ENCODE data around the gene SMAGP.
"Not testable (repeated sequence)": the region's sequence is repeated elsewhere in the genome, so short reads cannot be mapped to it uniquely, and the experiment has no call there.

DNA sequence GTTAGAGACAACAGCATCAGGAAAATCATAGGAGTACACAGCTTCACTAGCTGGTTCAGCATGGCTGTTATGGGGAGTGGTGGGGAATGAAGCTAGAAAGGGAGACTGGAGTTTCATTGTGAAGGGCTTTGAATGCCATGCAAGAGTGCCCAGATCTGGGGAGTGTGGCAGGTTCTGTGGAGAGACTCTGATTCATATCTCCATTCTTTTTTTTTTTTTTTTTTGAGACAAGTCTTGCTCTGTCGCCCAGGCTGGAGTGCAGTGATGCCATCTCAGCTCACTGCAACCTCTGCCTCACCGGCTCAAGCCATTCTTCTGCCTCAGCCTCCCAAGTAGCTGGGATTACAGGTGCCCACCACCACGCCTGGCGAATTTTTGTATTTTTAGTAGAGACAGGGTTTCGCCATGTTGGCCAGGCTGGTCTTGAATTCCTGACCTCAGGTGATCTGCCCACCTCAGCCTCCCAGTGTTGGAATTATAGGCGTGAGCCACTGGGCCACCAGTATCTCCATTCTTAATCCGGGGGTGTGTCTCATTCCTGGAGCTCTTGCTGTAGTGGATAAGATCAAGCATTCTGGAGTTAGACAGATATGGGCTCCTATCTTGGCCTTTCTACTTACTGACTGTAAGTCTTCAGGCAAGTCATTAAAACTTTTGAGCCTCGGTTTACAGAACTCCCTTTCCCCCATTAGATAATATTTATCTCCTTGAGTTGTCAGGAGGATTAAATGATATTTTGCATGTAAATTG is 48.0 kb upstream of the SMAGP start:
- not testable (repeated sequence) for TF ChIP-seq CTCF, POLR2AphosphoS5 (IDR thresholded peaks at IDR 0.05)
